HCT116 (cell line): Measurements from ENCODE around the gene HPGDS. TPM values are rescaled to one million over a fixed set of nuclear protein-coding genes. Genes with fewer than 3 reads are reported as not detected.

Experiments
- ATAC-seq: fragments of 200-7000 bp; cut with Tn5 transposase; 2 replicates; pipeline ENCODE4 v1.9.1; 2020; ENCODE audit warnings: mild to moderate bottlenecking, moderate library complexity
- BruUV-seq: library from RNA; stranded (reverse); fragments of 400-500 nt; replicated peaks from 2 replicates; lab custom pipeline; 2021; lab: Mats Ljungman, UMichigan
- CTCF ChIA-PET: fragments of 300-600 bp; sonication (Branson Sonifier 250); formaldehyde crosslinking; loops from one replicate; lab custom pipeline; 2021; ENCODE audit warnings: antibody characterized with exemption; lab: Charles Lee
- POLR2A ChIA-PET: fragments of 300-600, 350-600 bp; sonication (Branson Sonifier 250); formaldehyde crosslinking; loops from one replicate; lab custom pipeline; 2021; ENCODE audit warnings: antibody characterized with exemption; lab: Charles Lee
- RAD21 ChIA-PET, 2 experiments: fragments of 300-600 bp; sonication (Branson Sonifier 250); formaldehyde crosslinking; loops; one replicate each; lab custom pipeline; 2023; ENCODE audit warnings: low total read pairs in 2 of 2; ENCODE audit not compliant: uncharacterized antibody in 2 of 2, unreplicated experiment in 2 of 2, low non-redundant PET in 1 of 2; lab: Charles Lee
- DNase-seq: peaks from one replicate; pipeline ENCODE4 v3.0.0-alpha.2; 2010; ENCODE audit warnings: low read depth, low spot score
- H2AFZ ChIP-seq: fragments of 200-600 bp; shearing (Covaris generic), sonication (generic); 2 replicates; pipeline ENCODE4 v1.6.1; 2017; ENCODE audit warnings: low read depth, mixed run types, mixed read lengths, antibody characterized with exemption, low read length; ENCODE audit not compliant: poor library complexity, severe bottlenecking
- H3K27ac ChIP-seq: 2 replicates; pipeline ENCODE4 v1.5.1; 2012; ENCODE audit warnings: low read depth, low read length
- H3K27me3 ChIP-seq: fragments of 200-600 bp; sonication (generic); 2 replicates; pipeline ENCODE4 v1.6.1; 2016; ENCODE audit warnings: mixed run types, low read length, mixed read lengths; ENCODE audit not compliant: insufficient read depth
- H3K36me3 ChIP-seq, 2 experiments: fragments of 200-500 bp in 1 of 2; fragments of 200-600 bp in 1 of 2; sonication (Bioruptor generic) in 1 of 2; sonication (generic) in 1 of 2; 2 replicates each; pipeline versions ENCODE4 v1.5.1 to v1.6.1; 2014 to 2016; ENCODE audit warnings: low read length in 2 of 2, inconsistent platforms in 1 of 2, mixed read lengths in 1 of 2, mixed run types in 1 of 2; ENCODE audit not compliant: insufficient read depth in 2 of 2, control insufficient read depth in 1 of 2
- H3K4me1 ChIP-seq, 2 experiments: fragments of 200-600 bp in 1 of 2; sonication (generic) in 1 of 2; 2 replicates each; pipeline versions ENCODE4 v1.5.1 to v1.6.1; 2012 to 2017; ENCODE audit warnings: low read length in 2 of 2, inconsistent platforms in 1 of 2, mild to moderate bottlenecking in 1 of 2, mixed read lengths in 1 of 2, mixed run types in 1 of 2, moderate library complexity in 1 of 2; ENCODE audit not compliant: insufficient read depth in 2 of 2, control insufficient read depth in 1 of 2
- H3K4me2 ChIP-seq: fragments of 200-600 bp; sonication (generic); 2 replicates; pipeline ENCODE4 v1.6.1; 2017; ENCODE audit warnings: mixed run types, low read length, mixed read lengths
- H3K4me3 ChIP-seq, 2 experiments: fragments of 200-600 bp in 1 of 2; sonication (generic) in 1 of 2; replicated peaks in 1 of 2; 2 replicates each; pipeline ENCODE4 v1.5.1; 2011 to 2016; ENCODE audit warnings: low read length in 2 of 2, control low read depth in 1 of 2, low read depth in 1 of 2, mild to moderate bottlenecking in 1 of 2, mixed read lengths in 1 of 2, mixed run types in 1 of 2
- H3K79me2 ChIP-seq: fragments of 200-600 bp; sonication (generic); 2 replicates; pipeline ENCODE4 v1.6.1; 2017; ENCODE audit warnings: mild to moderate bottlenecking, mixed run types, low read length, moderate library complexity, mixed read lengths; ENCODE audit not compliant: insufficient read depth
- H3K9ac ChIP-seq: fragments of 200-600 bp; sonication (generic); 2 replicates; pipeline ENCODE4 v1.6.1; 2016; ENCODE audit warnings: low read length, mixed read lengths
- H3K9me2 ChIP-seq: fragments of 200-600 bp; sonication (generic), shearing (Covaris generic); 2 replicates; pipeline ENCODE4 v1.6.1; 2017; ENCODE audit warnings: mixed run types, mild to moderate bottlenecking, moderate library complexity; ENCODE audit not compliant: insufficient read depth
- H3K9me3 ChIP-seq, 2 experiments: fragments of 200-500 bp in 1 of 2; fragments of 200-600 bp in 1 of 2; sonication (Bioruptor generic) in 1 of 2; sonication (generic) in 1 of 2; 2 replicates each; pipeline ENCODE4 v1.6.1; 2014 to 2017; ENCODE audit warnings: low read length in 2 of 2, mixed read lengths in 2 of 2, inconsistent platforms in 1 of 2, low read depth in 1 of 2, mild to moderate bottlenecking in 1 of 2, mixed run types in 1 of 2, moderate library complexity in 1 of 2; ENCODE audit not compliant: control insufficient read depth in 1 of 2, insufficient read depth in 1 of 2
- H4K20me1 ChIP-seq: fragments of 200-600 bp; sonication (generic), shearing (Covaris generic); 2 replicates; pipeline ENCODE4 v1.6.1; 2017; ENCODE audit warnings: mixed run types, mild to moderate bottlenecking, moderate library complexity; ENCODE audit not compliant: insufficient read depth
- CBX3 ChIP-seq: IDR thresholded peaks from 2 replicates; pipeline ENCODE4 v1.6.1; 2012; ENCODE audit warnings: low read depth
- EGR1 ChIP-seq: IDR thresholded peaks from 2 replicates; pipeline ENCODE4 v1.6.1; 2012; ENCODE audit warnings: low read depth
- RAD21 ChIP-seq: IDR thresholded peaks from 2 replicates; pipeline ENCODE4 v1.6.1; 2012; ENCODE audit warnings: low read depth, mild to moderate bottlenecking
- intact Hi-C: fragments of 100-400 bp; cut with micrococcal nuclease; formaldehyde crosslinking; loops from 2 replicates; pipeline ENCODE4 v1.10.0; 2022
- total RNA-seq: library from RNA; stranded (reverse); gene quantifications from one replicate; pipeline ENCODE4 v1.2.1, GENCODE V29; 2021; ENCODE audit not compliant: unreplicated experiment
- TF ChIP-seq, protein P1 (sequence below), 3 experiments: fragments of 200-600 bp in 1 of 3; sonication (generic) in 1 of 3; IDR thresholded peaks in 2 of 3; conservative IDR thresholded peaks in 1 of 3; 2 replicates each; pipeline ENCODE4 v1.5.1; 2012 to 2017; ENCODE audit warnings: low read depth in 2 of 3, low read length in 2 of 3, antibody characterized with exemption in 1 of 3, borderline replicate concordance in 1 of 3, control low read depth in 1 of 3, mild to moderate bottlenecking in 1 of 3, mixed read lengths in 1 of 3, mixed run types in 1 of 3, moderate library complexity in 1 of 3; ENCODE audit not compliant: insufficient read depth in 1 of 3

The HPGDS gene
- total RNA-seq, 1 experiment from 2014 or later: not detected

GRCh38 chr4:94372991-94373390 lies 30.4 kb upstream of the HPGDS start:
- Histone ChIP-seq H3K27ac (no peak overlapping the region), H3K4me3 (no peak overlapping the region), H3K9ac (no peak overlapping the region), H3K27me3 (no peaks in the 10 kb centered on the region), H4K20me1 (no peaks in the 10 kb centered on the region), H3K9me2 (no peaks in the 10 kb centered on the region), H3K79me2 (no peaks in the 10 kb centered on the region), H3K4me1 (no peaks in the 10 kb centered on the region), H2AFZ (no peak overlapping the region), H3K36me3 (no peaks in the 10 kb centered on the region), H3K4me2 (no peak overlapping the region), H3K9me3 (no peaks in the 10 kb centered on the region)
- intact Hi-C loops: no loop called here
- CTCF ChIA-PET: no interaction called here
- POLR2A ChIA-PET: no interaction called here
- DNase-seq (no peak), ATAC-seq (no peak)
- RAD21 ChIA-PET: no interaction called here
- TF ChIP-seq RAD21: no peak
- no TSS peak for BruUV-seq

DNA sequence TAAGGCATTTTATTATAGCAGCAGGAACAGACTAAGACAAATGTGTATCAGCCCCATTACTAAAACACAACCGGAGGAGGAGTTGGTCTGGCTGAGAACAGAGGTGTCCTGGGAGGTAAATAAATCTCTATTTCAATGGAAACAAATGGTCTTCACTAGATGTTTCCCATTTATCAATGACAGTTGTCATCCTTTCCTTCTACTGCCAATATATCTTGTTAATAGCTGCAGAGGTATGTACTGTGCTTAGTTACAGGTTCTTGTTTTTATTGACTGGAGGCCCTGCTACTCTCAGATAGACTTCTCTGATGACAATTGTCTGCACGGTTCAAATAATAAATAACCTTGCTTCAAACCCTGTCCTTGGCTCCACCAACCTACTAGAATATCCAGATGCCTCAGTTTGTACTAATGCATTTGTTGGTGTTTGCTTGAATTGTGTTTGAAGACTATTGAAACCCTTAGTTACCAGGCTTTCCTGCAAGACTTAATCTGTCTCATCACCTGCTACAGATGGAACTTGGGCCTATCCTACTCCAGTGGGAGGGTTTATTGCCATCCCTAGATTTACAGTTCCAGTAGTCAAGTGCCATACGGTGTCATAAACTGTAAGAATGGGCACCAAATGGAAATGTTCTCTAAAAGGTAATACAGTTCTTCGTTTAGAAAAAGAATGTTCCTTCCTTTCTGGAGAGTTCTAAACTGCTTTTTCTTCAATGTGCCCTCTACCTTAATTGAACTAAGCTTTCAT lies 29.8 kb upstream of the HPGDS start:
- Histone ChIP-seq H4K20me1 (no peaks in the 10 kb centered on the region), H2AFZ (no peak overlapping the region), H3K9me3 (no peaks in the 10 kb centered on the region)
- DNase-seq: no peak
- no peak for TF ChIP-seq CBX3
- TF ChIP-seq, protein P1, sequence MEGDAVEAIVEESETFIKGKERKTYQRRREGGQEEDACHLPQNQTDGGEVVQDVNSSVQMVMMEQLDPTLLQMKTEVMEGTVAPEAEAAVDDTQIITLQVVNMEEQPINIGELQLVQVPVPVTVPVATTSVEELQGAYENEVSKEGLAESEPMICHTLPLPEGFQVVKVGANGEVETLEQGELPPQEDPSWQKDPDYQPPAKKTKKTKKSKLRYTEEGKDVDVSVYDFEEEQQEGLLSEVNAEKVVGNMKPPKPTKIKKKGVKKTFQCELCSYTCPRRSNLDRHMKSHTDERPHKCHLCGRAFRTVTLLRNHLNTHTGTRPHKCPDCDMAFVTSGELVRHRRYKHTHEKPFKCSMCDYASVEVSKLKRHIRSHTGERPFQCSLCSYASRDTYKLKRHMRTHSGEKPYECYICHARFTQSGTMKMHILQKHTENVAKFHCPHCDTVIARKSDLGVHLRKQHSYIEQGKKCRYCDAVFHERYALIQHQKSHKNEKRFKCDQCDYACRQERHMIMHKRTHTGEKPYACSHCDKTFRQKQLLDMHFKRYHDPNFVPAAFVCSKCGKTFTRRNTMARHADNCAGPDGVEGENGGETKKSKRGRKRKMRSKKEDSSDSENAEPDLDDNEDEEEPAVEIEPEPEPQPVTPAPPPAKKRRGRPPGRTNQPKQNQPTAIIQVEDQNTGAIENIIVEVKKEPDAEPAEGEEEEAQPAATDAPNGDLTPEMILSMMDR (IDR thresholded peaks at IDR 0.05 in 2 of 3, conservative IDR thresholded peaks at IDR 0.05 in 1 of 3; ENCODE audit: borderline replicate concordance in 1 of 3, insufficient read depth in 1 of 3, low read depth in 2 of 3, low read length in 2 of 3): no peak
- TF ChIP-seq EGR1: no peak
- TF ChIP-seq, all 23 proteins: peak for 0
- ChIA-PET POLR2A (no interaction called here), RAD21 (no interaction called here), CTCF (no interaction called here)
- no peak overlapping the region for H3K4me3 ChIP-seq
- no peak for ATAC-seq
- no peaks in the 10 kb centered on the region for H3K36me3 ChIP-seq
- no peaks in the 10 kb centered on the region for H3K9me2 ChIP-seq
- no TSS peak for BruUV-seq
- intact Hi-C loops: no loop called here
- no peaks in the 10 kb centered on the region for H3K27me3 ChIP-seq
- H3K4me2 ChIP-seq: no peak overlapping the region
- H3K4me1 ChIP-seq: no peaks in the 10 kb centered on the region
- H3K9ac ChIP-seq: no peak overlapping the region
- no peaks in the 10 kb centered on the region for H3K79me2 ChIP-seq
- no peak overlapping the region for H3K27ac ChIP-seq
